ENCODE data around the gene SF3B1. TPM values are rescaled to one million over a fixed set of nuclear protein-coding genes. Genes with fewer than 3 reads are reported as not detected.
A peak's percentile ranks its signal among the peaks of the same experiment; 100 is the strongest.

The SF3B1 gene
- total RNA-seq, 2 donors from 2014 or later, result 308 to 356 TPM

- Histone ChIP-seq H3K9ac (ENCODE audit: extremely low read depth, low read length, poor library complexity, severe bottlenecking) (no peak overlapping the region), H3K4me1 (ENCODE audit: control insufficient read depth, insufficient read depth, low read length) (no peaks in the 10 kb centered on the region), H3K4me3 (ENCODE audit: low read length) (no peak overlapping the region), H3K27ac (ENCODE audit: low read depth, low read length) (no peak overlapping the region), H3K27me3 (ENCODE audit: control insufficient read depth, insufficient read depth, low read length, poor library complexity, severe bottlenecking) (no peaks in the 10 kb centered on the region), H3K9me3 (ENCODE audit: control insufficient read depth, low read length) (no peaks in the 10 kb centered on the region), H3K36me3 (ENCODE audit: control insufficient read depth, insufficient read depth, low read length) (no peaks in the 10 kb centered on the region)
- H3K27me3 Mint-ChIP-seq (ENCODE audit: insufficient read depth), result no peaks in the 10 kb centered on the region
- DNase-seq, result no peak
- H3K4me3 Mint-ChIP-seq, result no peak overlapping the region
- H3K4me1 Mint-ChIP-seq, result peaks cover 12% of the 10 kb centered on the region
- H3K27ac Mint-ChIP-seq, result no peak overlapping the region
- H3K36me3 Mint-ChIP-seq (ENCODE audit: low read depth), result no peaks in the 10 kb centered on the region
- no peak for TF ChIP-seq CTCF (conservative IDR thresholded peaks at IDR 0.05)
- WGBS, 2 experiments (ENCODE audit: insufficient coverage in 1 of 2, insufficient read length in 1 of 2), result 73 to 78% methylated on average over 3 to 5 of the region's 5 CpGs
- no peaks in the 10 kb centered on the region for H3K9me3 Mint-ChIP-seq
Observed at GRCh38 chr2:197442857-197443256, 8.0 kb upstream of the SF3B1 start.

GRCh38 chr2:197437380-197437779 is 2.6 kb upstream of the SF3B1 start:
- Mint-ChIP-seq H3K4me1 (peaks cover 15% of the 10 kb centered on the region), H3K27ac (no peak overlapping the region), H3K9me3 (no peaks in the 10 kb centered on the region), H3K4me3 (no peak overlapping the region), H3K36me3 (ENCODE audit: low read depth) (no peaks in the 10 kb centered on the region), H3K27me3 (ENCODE audit: insufficient read depth) (no peaks in the 10 kb centered on the region)
- DNase-seq, result no peak
- 90 to 92% methylated on average over 1 to 2 of the region's 2 CpGs for WGBS, 2 experiments (ENCODE audit: insufficient coverage in 1 of 2, insufficient read length in 1 of 2)
- H3K27me3 ChIP-seq (ENCODE audit: control insufficient read depth, insufficient read depth, low read length, poor library complexity, severe bottlenecking), result no peaks in the 10 kb centered on the region
- no peaks in the 10 kb centered on the region for H3K36me3 ChIP-seq (ENCODE audit: control insufficient read depth, insufficient read depth, low read length)
- H3K27ac ChIP-seq (ENCODE audit: low read depth, low read length), result no peak overlapping the region
- H3K9me3 ChIP-seq (ENCODE audit: control insufficient read depth, low read length), result no peaks in the 10 kb centered on the region
- no peak for TF ChIP-seq CTCF (conservative IDR thresholded peaks at IDR 0.05)
- H3K4me3 ChIP-seq (ENCODE audit: low read length), result no peak overlapping the region
- H3K9ac ChIP-seq (ENCODE audit: extremely low read depth, low read length, poor library complexity, severe bottlenecking), result no peak overlapping the region
- peaks cover 4% of the 10 kb centered on the region for H3K4me1 ChIP-seq (ENCODE audit: control insufficient read depth, insufficient read depth, low read length)

- Histone ChIP-seq H3K27ac (ENCODE audit: low read depth, low read length) (no peak overlapping the region), H3K4me1 (ENCODE audit: control insufficient read depth, insufficient read depth, low read length) (peaks cover 6% of the 10 kb centered on the region), H3K9ac (ENCODE audit: extremely low read depth, low read length, poor library complexity, severe bottlenecking) (peak overlapping the region; percentile 100), H3K4me3 (ENCODE audit: low read length) (peak overlapping the region; percentile 100), H3K9me3 (ENCODE audit: control insufficient read depth, low read length) (no peaks in the 10 kb centered on the region), H3K27me3 (ENCODE audit: control insufficient read depth, insufficient read depth, low read length, poor library complexity, severe bottlenecking) (no peaks in the 10 kb centered on the region), H3K36me3 (ENCODE audit: control insufficient read depth, insufficient read depth, low read length) (no peaks in the 10 kb centered on the region)
- no peaks in the 10 kb centered on the region for H3K9me3 Mint-ChIP-seq
- H3K4me1 Mint-ChIP-seq, result peaks cover 25% of the 10 kb centered on the region
- peak overlapping the region; percentile 98 for H3K4me3 Mint-ChIP-seq
- DNase-seq, result no peak
- no peaks in the 10 kb centered on the region for H3K36me3 Mint-ChIP-seq (ENCODE audit: low read depth)
- 52 to 62% methylated on average over 11 to 15 of the region's 16 CpGs for WGBS, 2 experiments (ENCODE audit: insufficient coverage in 1 of 2, insufficient read length in 1 of 2)
- peak overlapping the region; percentile 100 for H3K27ac Mint-ChIP-seq
- H3K27me3 Mint-ChIP-seq (ENCODE audit: insufficient read depth), result no peaks in the 10 kb centered on the region
- TF ChIP-seq CTCF (conservative IDR thresholded peaks at IDR 0.05), result no peak
Observed at GRCh38 chr2:197435598-197436420, 981 bp upstream of the SF3B1 start.
